GM23248 (cell line): ENCODE data around the gene SMOC2. TPM values are rescaled to one million over a fixed set of nuclear protein-coding genes. Genes with fewer than 3 reads are reported as not detected.

ENCODE experiments used
- DNase-seq: peaks from one replicate; pipeline ENCODE4 v3.0.0-alpha.2; 2015
- H2AFZ ChIP-seq: fragments of 200-600 bp; sonication (generic); 2 replicates; pipeline ENCODE4 v1.6.1; 2016; ENCODE audit warnings: antibody characterized with exemption
- H3F3A ChIP-seq: fragments of 200-600 bp; sonication (generic); 2 replicates; pipeline ENCODE4 v1.6.1; 2016; ENCODE audit warnings: mild to moderate bottlenecking, antibody characterized with exemption, mixed run types; ENCODE audit not compliant: insufficient read depth
- H3K27ac ChIP-seq: fragments of 200-600 bp; sonication (generic); 2 replicates; pipeline ENCODE4 v1.5.1; 2016; ENCODE audit warnings: mild to moderate bottlenecking
- H3K27me3 ChIP-seq: fragments of 200-600 bp; sonication (generic); replicated peaks from 2 replicates; pipeline ENCODE4 v1.6.1; 2016; ENCODE audit warnings: mild to moderate bottlenecking; ENCODE audit not compliant: insufficient read depth
- H3K36me3 ChIP-seq: fragments of 200-600 bp; sonication (generic); 2 replicates; pipeline ENCODE4 v1.6.1; 2016; ENCODE audit warnings: low read depth, mild to moderate bottlenecking
- H3K4me1 ChIP-seq: fragments of 200-600 bp; sonication (generic); 2 replicates; pipeline ENCODE4 v1.6.1; 2016; ENCODE audit warnings: mild to moderate bottlenecking; ENCODE audit not compliant: insufficient read depth
- H3K4me2 ChIP-seq: fragments of 200-600 bp; sonication (generic); one replicate; pipeline ENCODE4 v1.6.1; 2016; ENCODE audit warnings: mild to moderate bottlenecking; ENCODE audit not compliant: unreplicated experiment
- H3K4me3 ChIP-seq: fragments of 200-600 bp; sonication (generic); 2 replicates; pipeline ENCODE4 v1.5.1; 2016; ENCODE audit warnings: mild to moderate bottlenecking
- H3K79me2 ChIP-seq: fragments of 200-600 bp; sonication (generic); 2 replicates; pipeline ENCODE4 v1.6.1; 2016; ENCODE audit warnings: mild to moderate bottlenecking; ENCODE audit not compliant: insufficient read depth
- H3K9ac ChIP-seq: fragments of 200-600 bp; sonication (generic); 2 replicates; pipeline ENCODE4 v1.6.1; 2016; ENCODE audit warnings: mild to moderate bottlenecking
- H3K9me2 ChIP-seq: fragments of 200-600 bp; sonication (generic); 2 replicates; pipeline ENCODE4 v1.6.1; 2016; ENCODE audit warnings: mixed run types, mild to moderate bottlenecking, moderate library complexity; ENCODE audit not compliant: insufficient read depth
- H3K9me3 ChIP-seq: fragments of 200-600 bp; sonication (generic); one replicate; pipeline ENCODE4 v1.6.1; 2017; ENCODE audit warnings: low read depth
- H4K20me1 ChIP-seq: fragments of 200-600 bp; sonication (generic); 2 replicates; pipeline ENCODE4 v1.6.0; 2016; ENCODE audit not compliant: insufficient read depth
- EZH2 ChIP-seq: fragments of 200-600 bp; sonication (generic); IDR thresholded peaks from 2 replicates; pipeline ENCODE4 v1.6.1; 2018; ENCODE audit warnings: antibody characterized with exemption, mild to moderate bottlenecking; ENCODE audit not compliant: insufficient read depth, poor library complexity, severe bottlenecking
- EZH2phosphoT487 ChIP-seq: fragments of 200-600 bp; sonication (generic); IDR thresholded peaks from 2 replicates; pipeline ENCODE4 v1.6.1; 2018; ENCODE audit warnings: antibody characterized with exemption, moderate library complexity, mild to moderate bottlenecking, low read depth; ENCODE audit not compliant: insufficient read depth
- WGBS, 2 experiments: methylation state at CpG; one replicate each; pipeline ENCODE4 v1.1.6; 2015 to 2017; ENCODE audit warnings: low lambda C conversion rate in 2 of 2, low coverage in 1 of 2; ENCODE audit errors: missing lambda C conversion rate in 2 of 2; 5-methylcytosine and 5-hydroxymethylcytosine counted together
- in situ Hi-C: fragments of 300-500 bp; cut with MboI; formaldehyde crosslinking; loops from 2 replicates; pipeline ENCODE4 v1.15.0; 2020
- polyA plus RNA-seq: library from polyadenylated mRNA; unstranded; fragments of >200 nt; fragmentation: Nextera tagmentation; extraction: Ambion mirVana; gene quantifications from 2 replicates; pipeline ENCODE4 v1.2.1, GENCODE V29; 2016
- total RNA-seq: library from RNA; depleted of rRNA; stranded (reverse); fragments of >200 nt; shearing (Covaris generic); gene quantifications from 2 replicates; pipeline ENCODE4 v1.2.3, GENCODE V29; 2014

The SMOC2 gene
- total and polyA plus RNA-seq, 2 experiments from 2014 or later: not detected

GRCh38 chr6:168616816-168617765 lies 176.1 kb downstream of the SMOC2 start:
- Histone ChIP-seq H3K9me3 (no peaks in the 10 kb centered on the region), H3K27me3 (no peaks in the 10 kb centered on the region), H3K4me2 (no peak overlapping the region), H3K4me3 (no peak overlapping the region), H3K4me1 (no peaks in the 10 kb centered on the region), H3K36me3 (no peaks in the 10 kb centered on the region), H3K27ac (no peak overlapping the region), H2AFZ (no peak overlapping the region), H3K9me2 (no peaks in the 10 kb centered on the region), H3K79me2 (no peaks in the 10 kb centered on the region), H3K9ac (no peak overlapping the region), H3F3A (no peaks in the 10 kb centered on the region), H4K20me1 (no peaks in the 10 kb centered on the region)
- DNase-seq: no peak
- WGBS, 2 experiments: 36 to 43% methylated on average over 21 of the region's 21 CpGs
- TF ChIP-seq EZH2 (no peak), EZH2phosphoT487 (no peak)
- in situ Hi-C loops: no loop called here

GRCh38 chr6:168618546-168619315 lies 177.7 kb downstream of the SMOC2 start:
- Histone ChIP-seq H3K36me3 (no peaks in the 10 kb centered on the region), H3K9me2 (no peaks in the 10 kb centered on the region), H3K4me3 (no peak overlapping the region), H3K27me3 (no peaks in the 10 kb centered on the region), H3K4me1 (no peaks in the 10 kb centered on the region), H3K27ac (no peak overlapping the region), H3K79me2 (no peaks in the 10 kb centered on the region), H3K9me3 (no peaks in the 10 kb centered on the region), H3K9ac (no peak overlapping the region), H2AFZ (no peak overlapping the region), H4K20me1 (no peaks in the 10 kb centered on the region), H3F3A (no peaks in the 10 kb centered on the region), H3K4me2 (no peak overlapping the region)
- TF ChIP-seq EZH2: no peak
- no peak for TF ChIP-seq EZH2phosphoT487
- 69 to 73% methylated on average over 21 of the region's 21 CpGs for WGBS, 2 experiments
- DNase-seq: no peak
- in situ Hi-C loops: no loop called here

- H3K27ac ChIP-seq: no peak overlapping the region
- H3K9ac ChIP-seq: no peak overlapping the region
- H2AFZ ChIP-seq: no peak overlapping the region
- H4K20me1 ChIP-seq: no peaks in the 10 kb centered on the region
- no peak for TF ChIP-seq EZH2phosphoT487
- TF ChIP-seq EZH2: no peak
- in situ Hi-C loops: no loop called here
- H3K9me3 ChIP-seq: no peaks in the 10 kb centered on the region
- no peak overlapping the region for H3K4me3 ChIP-seq
- H3F3A ChIP-seq: no peaks in the 10 kb centered on the region
- no peaks in the 10 kb centered on the region for H3K4me1 ChIP-seq
- no peaks in the 10 kb centered on the region for H3K27me3 ChIP-seq
- no peaks in the 10 kb centered on the region for H3K36me3 ChIP-seq
- DNase-seq: no peak
- H3K4me2 ChIP-seq: no peak overlapping the region
- no peaks in the 10 kb centered on the region for H3K79me2 ChIP-seq
- H3K9me2 ChIP-seq: no peaks in the 10 kb centered on the region
- WGBS, 2 experiments: 48 to 53% methylated on average over 19 of the region's 19 CpGs
Measured at GRCh38 chr6:168619560-168620314, 178.8 kb downstream of the SMOC2 start.

GRCh38 chr6:168620578-168620977 lies 179.6 kb downstream of the SMOC2 start:
- Histone ChIP-seq H4K20me1 (no peaks in the 10 kb centered on the region), H3K4me2 (no peak overlapping the region), H2AFZ (no peak overlapping the region), H3F3A (no peaks in the 10 kb centered on the region), H3K27me3 (no peaks in the 10 kb centered on the region), H3K9me2 (no peaks in the 10 kb centered on the region), H3K9me3 (no peaks in the 10 kb centered on the region), H3K9ac (no peak overlapping the region), H3K79me2 (no peaks in the 10 kb centered on the region), H3K27ac (no peak overlapping the region), H3K4me3 (no peak overlapping the region), H3K36me3 (no peaks in the 10 kb centered on the region), H3K4me1 (no peaks in the 10 kb centered on the region)
- TF ChIP-seq EZH2 (no peak), EZH2phosphoT487 (no peak)
- 29 to 33% methylated on average over 6 of the region's 6 CpGs for WGBS, 2 experiments
- in situ Hi-C loops: no loop called here
- DNase-seq: no peak
